ENCODE data around the gene ALK.

GRCh38 chr2:29644949-29645348, 276.4 kb downstream of the ALK start:
- TF ChIP-seq CTCF (IDR thresholded peaks at IDR 0.05) (no peak), EP300 (IDR thresholded peaks at IDR 0.05) (no peak)
